ENCODE data around the gene ZNF223.

GRCh38 chr19:44025217-44025936 is 26.5 kb upstream of the ZNF223 start, which contains the start of gene ZNF222:
- no peak for TF ChIP-seq EZH2phosphoT487 (IDR thresholded peaks at IDR 0.05; ENCODE audit: borderline replicate concordance, low read length)
- no peak for TF ChIP-seq CTCF (conservative IDR thresholded peaks at IDR 0.05; ENCODE audit: low read depth, low read length)

Measured in PC-3 (cell line).